ENCODE results near the gene ARL4C.

DNA sequence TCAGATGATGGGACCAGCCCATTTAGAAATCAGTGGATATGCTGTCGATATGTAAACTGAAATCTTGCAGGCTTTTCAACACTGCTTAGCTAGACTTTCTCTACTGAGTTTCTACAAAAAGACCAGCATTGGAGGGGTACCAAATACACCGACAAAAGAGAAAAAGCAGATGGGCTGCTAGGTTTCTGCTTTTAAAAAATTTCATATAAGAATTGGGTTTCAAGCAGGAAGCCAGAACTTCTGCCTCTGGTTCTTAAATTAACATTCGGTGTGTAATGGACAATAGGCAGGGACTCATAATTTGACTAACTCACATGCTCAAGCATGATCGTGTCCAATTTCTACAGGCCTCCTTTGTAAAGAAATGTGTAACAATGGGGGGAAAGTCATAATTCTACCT lies 3.1 kb downstream of the ARL4C start:
- TF ChIP-seq CTCF (conservative IDR thresholded peaks at IDR 0.05; ENCODE audit: low read length) (no peak), EZH2phosphoT487 (IDR thresholded peaks at IDR 0.05; ENCODE audit: borderline replicate concordance, low read depth, low read length) (no peak)
